OCI-LY3 (cell line): Measurements from ENCODE around the gene MAN1A2.

ENCODE experiments used
- H2AFZ ChIP-seq: fragments of 200-600, 300-600 bp; shearing (Covaris generic); 2 replicates; pipeline ENCODE4 v1.6.0; 2014; ENCODE audit warnings: antibody characterized with exemption, low read depth, low read length
- H3K27ac ChIP-seq: fragments of 200-600, 300-600 bp; sonication (generic); 2 replicates; pipeline ENCODE4 v1.5.1; 2014; ENCODE audit warnings: mild to moderate bottlenecking, low read length, moderate library complexity, mixed read lengths
- H3K27me3 ChIP-seq: fragments of 200-600, 300-600 bp; sonication (generic); 2 replicates; pipeline ENCODE4 v1.6.1; 2014; ENCODE audit warnings: low read depth, low read length, mixed read lengths
- H3K36me3 ChIP-seq: fragments of 200-600, 300-600 bp; sonication (generic); replicated peaks from 2 replicates; pipeline ENCODE3; 2014; ENCODE audit warnings: low read depth, low read length, mixed read lengths
- H3K4me1 ChIP-seq: fragments of 300-600, 200-600 bp; sonication (generic); 2 replicates; pipeline ENCODE4 v1.6.1; 2014; ENCODE audit warnings: low read length, mixed read lengths
- H3K4me2 ChIP-seq: fragments of 200-600, 300-600 bp; sonication (generic); 2 replicates; pipeline ENCODE4 v1.6.1; 2014; ENCODE audit warnings: low read length, mixed read lengths
- H3K4me3 ChIP-seq: fragments of 300-600, 200-600 bp; sonication (generic); 2 replicates; pipeline ENCODE4 v1.5.1; 2014; ENCODE audit warnings: antibody characterized with exemption, mild to moderate bottlenecking, low read length, moderate library complexity
- H3K79me2 ChIP-seq: fragments of 300-600, 200-600 bp; shearing (Covaris generic); 2 replicates; pipeline ENCODE4 v1.6.1; 2014; ENCODE audit warnings: mild to moderate bottlenecking, low read length, mixed read lengths
- H3K9ac ChIP-seq: fragments of 300-600, 200-600 bp; shearing (Covaris generic); 2 replicates; pipeline ENCODE4 v1.6.0; 2014; ENCODE audit warnings: mild to moderate bottlenecking, low read length, moderate library complexity
- H3K9me3 ChIP-seq: fragments of 200-600, 300-600 bp; shearing (Covaris generic); 2 replicates; pipeline ENCODE4 v1.6.1; 2014; ENCODE audit warnings: low read length, mixed read lengths; ENCODE audit not compliant: insufficient read depth
- H4K20me1 ChIP-seq: fragments of 200-600, 300-600 bp; sonication (generic); 2 replicates; pipeline ENCODE4 v1.6.1; 2016; ENCODE audit warnings: low read length, mixed read lengths; ENCODE audit not compliant: insufficient read depth
- EZH2phosphoT487 ChIP-seq: fragments of 200-600 bp; shearing (Covaris generic); IDR thresholded peaks from 2 replicates; pipeline ENCODE4 v1.6.1; 2018; ENCODE audit warnings: antibody characterized with exemption, mixed run types, low read depth
- TF ChIP-seq, protein P1 (sequence below): fragments of 200-600, 300-600 bp; sonication (generic); IDR thresholded peaks from 2 replicates; pipeline ENCODE4 v1.5.1; 2014; ENCODE audit warnings: antibody characterized with exemption, low read length, low read depth

MAN1A2 gene

GRCh38 chr1:117364240-117364639 lies 3.0 kb upstream of the MAN1A2 start:
- no peak overlapping the region for H3K27ac ChIP-seq
- TF ChIP-seq EZH2phosphoT487, result no peak
- TF ChIP-seq, protein P1, sequence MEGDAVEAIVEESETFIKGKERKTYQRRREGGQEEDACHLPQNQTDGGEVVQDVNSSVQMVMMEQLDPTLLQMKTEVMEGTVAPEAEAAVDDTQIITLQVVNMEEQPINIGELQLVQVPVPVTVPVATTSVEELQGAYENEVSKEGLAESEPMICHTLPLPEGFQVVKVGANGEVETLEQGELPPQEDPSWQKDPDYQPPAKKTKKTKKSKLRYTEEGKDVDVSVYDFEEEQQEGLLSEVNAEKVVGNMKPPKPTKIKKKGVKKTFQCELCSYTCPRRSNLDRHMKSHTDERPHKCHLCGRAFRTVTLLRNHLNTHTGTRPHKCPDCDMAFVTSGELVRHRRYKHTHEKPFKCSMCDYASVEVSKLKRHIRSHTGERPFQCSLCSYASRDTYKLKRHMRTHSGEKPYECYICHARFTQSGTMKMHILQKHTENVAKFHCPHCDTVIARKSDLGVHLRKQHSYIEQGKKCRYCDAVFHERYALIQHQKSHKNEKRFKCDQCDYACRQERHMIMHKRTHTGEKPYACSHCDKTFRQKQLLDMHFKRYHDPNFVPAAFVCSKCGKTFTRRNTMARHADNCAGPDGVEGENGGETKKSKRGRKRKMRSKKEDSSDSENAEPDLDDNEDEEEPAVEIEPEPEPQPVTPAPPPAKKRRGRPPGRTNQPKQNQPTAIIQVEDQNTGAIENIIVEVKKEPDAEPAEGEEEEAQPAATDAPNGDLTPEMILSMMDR, result no peak
- 0 out of 2 replicates have a peak, but pooled peaks cover 2% of the 10 kb centered on the region for H4K20me1 ChIP-seq
- peaks cover 30% of the 10 kb centered on the region for H3K79me2 ChIP-seq
- peak overlapping the region; percentile 86 for H3K4me2 ChIP-seq
- peak overlapping the region; percentile 52 for H3K9ac ChIP-seq
- H3K4me3 ChIP-seq, result peak overlapping the region; percentile 70
- peaks cover 39% of the 10 kb centered on the region for H3K4me1 ChIP-seq
- H3K36me3 ChIP-seq, result no peaks in the 10 kb centered on the region
- H3K9me3 ChIP-seq, result no peaks in the 10 kb centered on the region
- H2AFZ ChIP-seq, result peak overlapping the region; percentile 83; the same call in 1 of the 2 replicates
- no peaks in the 10 kb centered on the region for H3K27me3 ChIP-seq

GRCh38 chr1:117365350-117366176 lies 1.7 kb upstream of the MAN1A2 start:
- 0 out of 2 replicates have a peak, but pooled peaks cover 6% of the 10 kb centered on the region for H4K20me1 ChIP-seq
- H3K36me3 ChIP-seq, result no peaks in the 10 kb centered on the region
- no peaks in the 10 kb centered on the region for H3K27me3 ChIP-seq
- peak overlapping the region; percentile 94 for H3K4me2 ChIP-seq
- H3K27ac ChIP-seq, result peak overlapping the region; percentile 81; the same call in 1 of the 2 replicates
- peak overlapping the region; percentile 90 for H3K9ac ChIP-seq
- no peak overlapping the region for H2AFZ ChIP-seq
- H3K4me1 ChIP-seq, result peaks cover 45% of the 10 kb centered on the region
- peak overlapping the region; percentile 81 for H3K4me3 ChIP-seq
- peaks cover 44% of the 10 kb centered on the region for H3K79me2 ChIP-seq
- TF ChIP-seq, protein P1, result no peak
- TF ChIP-seq EZH2phosphoT487, result no peak
- H3K9me3 ChIP-seq, result no peaks in the 10 kb centered on the region

DNA sequence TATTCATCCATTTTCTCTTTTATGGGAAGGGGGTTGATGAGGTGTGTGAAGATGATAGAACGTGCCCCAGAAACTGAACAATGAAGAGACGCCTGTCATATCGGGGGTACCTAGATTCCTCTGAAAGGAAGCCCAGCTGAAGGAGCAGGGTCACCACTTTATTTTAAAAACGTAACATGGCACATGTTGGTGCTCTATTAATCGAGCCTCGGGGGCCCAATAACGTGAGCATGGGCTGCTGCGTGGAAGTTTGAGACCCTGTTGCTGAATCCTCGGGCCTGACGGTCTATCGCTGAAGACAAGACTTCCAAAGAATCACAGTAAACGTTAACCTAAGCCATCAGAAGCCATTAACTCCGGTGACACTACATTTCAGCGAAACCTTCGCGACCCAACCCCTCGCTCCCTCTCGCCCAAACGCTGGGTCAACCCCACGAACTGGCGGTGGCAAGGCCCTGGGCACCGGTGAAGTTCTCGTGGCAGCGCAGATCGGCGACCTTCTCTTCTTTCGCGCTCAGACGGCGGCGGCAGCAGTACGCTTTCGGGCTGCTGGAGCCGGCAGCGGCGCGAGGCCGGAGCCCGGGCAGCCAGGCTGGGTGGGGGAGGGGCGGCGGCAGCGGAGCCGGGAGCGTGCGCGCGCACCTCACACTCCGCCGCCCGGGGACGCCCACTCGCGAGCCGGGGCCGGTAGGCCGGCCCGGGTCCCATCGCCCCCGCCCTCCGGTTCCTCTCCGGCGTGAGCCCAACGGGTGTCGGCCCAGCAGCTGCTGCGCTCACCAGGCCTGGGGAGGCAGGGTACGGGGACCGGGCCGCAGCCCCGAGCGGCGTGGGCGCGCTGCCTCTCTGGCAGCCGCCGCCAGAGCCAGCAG lies 838 bp upstream of the MAN1A2 start:
- peak overlapping the region; percentile 94 for H3K4me2 ChIP-seq
- no peaks in the 10 kb centered on the region for H3K27me3 ChIP-seq
- TF ChIP-seq, protein P1, result no peak
- TF ChIP-seq EZH2phosphoT487, result no peak
- H3K9ac ChIP-seq, result peak overlapping the region; percentile 90
- no peaks in the 10 kb centered on the region for H3K36me3 ChIP-seq
- H3K9me3 ChIP-seq, result no peaks in the 10 kb centered on the region
- H3K27ac ChIP-seq, result peak overlapping the region; percentile 81
- 0 out of 2 replicates have a peak, but pooled peaks cover 6% of the 10 kb centered on the region for H4K20me1 ChIP-seq
- peaks cover 46% of the 10 kb centered on the region for H3K4me1 ChIP-seq
- H3K79me2 ChIP-seq, result peaks cover 52% of the 10 kb centered on the region
- peak overlapping the region; percentile 81 for H3K4me3 ChIP-seq
- no peak overlapping the region for H2AFZ ChIP-seq
